Liver (tissue), 9 donors: ENCODE results near the gene XRRA1. TPM values are rescaled to one million over a fixed set of nuclear protein-coding genes. Genes with fewer than 3 reads are reported as not detected.

Experiments
- DNase-seq: peaks from one replicate; pipeline ENCODE4 v3.0.0-alpha.2; 2017; ENCODE audit warnings: low spot score
- H3K27ac ChIP-seq, 2 donors: one replicate each; pipeline ENCODE4 v1.7.0; 2013; ENCODE audit warnings: inconsistent platforms in 2 of 2, low read length in 2 of 2, control low read depth in 1 of 2, low read depth in 1 of 2, mild to moderate bottlenecking in 1 of 2
- H3K27me3 ChIP-seq, 4 donors: one replicate each; pipeline versions ENCODE4 v1.6.1 to v1.7.0; 2013; ENCODE audit warnings: low read length in 3 of 4, inconsistent platforms in 1 of 4, mild to moderate bottlenecking in 1 of 4, moderate library complexity in 1 of 4; ENCODE audit not compliant: control insufficient read depth in 4 of 4, insufficient read depth in 4 of 4
- H3K36me3 ChIP-seq, 4 donors: one replicate each; pipeline versions ENCODE4 v1.6.1 to v1.7.0; 2013; ENCODE audit warnings: low read length in 3 of 4, mild to moderate bottlenecking in 3 of 4, low read depth in 1 of 4, moderate library complexity in 1 of 4; ENCODE audit not compliant: control insufficient read depth in 4 of 4, insufficient read depth in 3 of 4
- H3K4me1 ChIP-seq, 4 donors: one replicate each; pipeline versions ENCODE4 v1.6.1 to v1.7.0; 2013; ENCODE audit warnings: low read length in 3 of 4, mild to moderate bottlenecking in 3 of 4, moderate library complexity in 1 of 4; ENCODE audit not compliant: control insufficient read depth in 4 of 4, insufficient read depth in 4 of 4
- H3K4me3 ChIP-seq, 3 donors: one replicate each; pipeline versions ENCODE4 v1.6.1 to v1.7.0; 2013; ENCODE audit warnings: low read length in 3 of 3, control low read depth in 1 of 3, low read depth in 1 of 3, mild to moderate bottlenecking in 1 of 3
- H3K9ac ChIP-seq, 2 donors: one replicate each; pipeline ENCODE4 v1.7.0; 2013; ENCODE audit warnings: low read length in 2 of 2, mild to moderate bottlenecking in 2 of 2, moderate library complexity in 2 of 2, control low read depth in 1 of 2, low read depth in 1 of 2
- H3K9me3 ChIP-seq, 4 donors: one replicate each; pipeline versions ENCODE4 v1.6.1 to v1.7.0; 2013; ENCODE audit warnings: low read length in 3 of 4; ENCODE audit not compliant: control insufficient read depth in 4 of 4
- ATF3 ChIP-seq: IDR thresholded peaks from 2 replicates; pipeline ENCODE4 v1.6.1; 2016; ENCODE audit warnings: antibody characterized with exemption
- EGR1 ChIP-seq, 2 donors: IDR thresholded peaks; 2 replicates each; pipeline ENCODE4 v1.6.1; 2016 to 2018; ENCODE audit warnings: antibody characterized with exemption in 2 of 2, low read depth in 2 of 2
- FOXA1 ChIP-seq: IDR thresholded peaks from 2 replicates; pipeline ENCODE4 v1.6.1; 2016; ENCODE audit warnings: antibody characterized with exemption
- GABPA ChIP-seq, 2 donors: IDR thresholded peaks in 1 of 2; conservative IDR thresholded peaks in 1 of 2; 2 replicates each; pipeline ENCODE4 v1.6.1; 2016; ENCODE audit warnings: antibody characterized with exemption in 2 of 2, mild to moderate bottlenecking in 1 of 2, moderate library complexity in 1 of 2
- HNF4A ChIP-seq, 2 donors: conservative IDR thresholded peaks; 2 replicates each; pipeline ENCODE4 v1.6.1; 2016; ENCODE audit warnings: antibody characterized with exemption in 2 of 2, mild to moderate bottlenecking in 2 of 2
- HNF4G ChIP-seq: IDR thresholded peaks from 2 replicates; pipeline ENCODE4 v1.6.1; 2016; ENCODE audit warnings: antibody characterized with exemption
- JUND ChIP-seq, 2 donors: IDR thresholded peaks; 2 replicates each; pipeline ENCODE4 v1.6.1; 2016; ENCODE audit warnings: antibody characterized with exemption in 2 of 2
- NR2F2 ChIP-seq: IDR thresholded peaks from 2 replicates; pipeline ENCODE4 v1.6.1; 2016; ENCODE audit warnings: antibody characterized with exemption
- RAD21 ChIP-seq, 2 donors: IDR thresholded peaks; 2 replicates each; pipeline ENCODE4 v1.6.1; 2016; ENCODE audit warnings: antibody characterized with exemption in 2 of 2, mild to moderate bottlenecking in 2 of 2
- RXRA ChIP-seq, 2 donors: IDR thresholded peaks; 2 replicates each; pipeline ENCODE4 v1.6.1; 2017 to 2018; ENCODE audit warnings: antibody characterized with exemption in 2 of 2, mild to moderate bottlenecking in 1 of 2
- TAF1 ChIP-seq: conservative IDR thresholded peaks from 2 replicates; pipeline ENCODE4 v1.6.1; 2016; ENCODE audit warnings: antibody characterized with exemption, mild to moderate bottlenecking
- YY1 ChIP-seq: IDR thresholded peaks from 2 replicates; pipeline ENCODE4 v1.6.1; 2016; ENCODE audit warnings: antibody characterized with exemption, mild to moderate bottlenecking
- WGBS: extraction: QIAGEN DNeasy Blood & Tissue Kit; methylation state at CpG from one replicate; pipeline ENCODE4 v1.1.7; 2013; 5-methylcytosine and 5-hydroxymethylcytosine counted together
- polyA plus RNA-seq, 2 donors: library from polyadenylated mRNA; stranded (reverse) in 1 of 2; unstranded in 1 of 2; fragments of 200-250 nt in 1 of 2; fragments of >200 nt in 1 of 2; fragmentation: Nextera tagmentation in 1 of 2; extraction: Ambion mirVana in 1 of 2; gene quantifications; one replicate each; pipeline versions ENCODE4 v1.2.1 to v1.2.3, GENCODE V29; 2013 to 2015
- total RNA-seq, 2 donors: library from RNA; depleted of rRNA; stranded (reverse); fragments of >200 nt; gene quantifications; one replicate each; pipeline ENCODE4 v1.2.3, GENCODE V29; 2014
- TF ChIP-seq, protein P1 (sequence below): IDR thresholded peaks from 2 replicates; pipeline ENCODE4 v1.6.1; 2016; ENCODE audit warnings: antibody characterized with exemption, mild to moderate bottlenecking
- TF ChIP-seq, protein P2 (sequence below): IDR thresholded peaks from 2 replicates; pipeline ENCODE4 v1.6.1; 2016; ENCODE audit warnings: antibody characterized with exemption
- donor health status: healthy.
- donor health status: healthy.
- donor health status: healthy.
- donor health status: healthy.
- donor health status: healthy.

Gene XRRA1
- total and polyA plus RNA-seq, 4 donors, result 3.8 to 11.6 (median 5.6) TPM

- TF ChIP-seq, protein P1, sequence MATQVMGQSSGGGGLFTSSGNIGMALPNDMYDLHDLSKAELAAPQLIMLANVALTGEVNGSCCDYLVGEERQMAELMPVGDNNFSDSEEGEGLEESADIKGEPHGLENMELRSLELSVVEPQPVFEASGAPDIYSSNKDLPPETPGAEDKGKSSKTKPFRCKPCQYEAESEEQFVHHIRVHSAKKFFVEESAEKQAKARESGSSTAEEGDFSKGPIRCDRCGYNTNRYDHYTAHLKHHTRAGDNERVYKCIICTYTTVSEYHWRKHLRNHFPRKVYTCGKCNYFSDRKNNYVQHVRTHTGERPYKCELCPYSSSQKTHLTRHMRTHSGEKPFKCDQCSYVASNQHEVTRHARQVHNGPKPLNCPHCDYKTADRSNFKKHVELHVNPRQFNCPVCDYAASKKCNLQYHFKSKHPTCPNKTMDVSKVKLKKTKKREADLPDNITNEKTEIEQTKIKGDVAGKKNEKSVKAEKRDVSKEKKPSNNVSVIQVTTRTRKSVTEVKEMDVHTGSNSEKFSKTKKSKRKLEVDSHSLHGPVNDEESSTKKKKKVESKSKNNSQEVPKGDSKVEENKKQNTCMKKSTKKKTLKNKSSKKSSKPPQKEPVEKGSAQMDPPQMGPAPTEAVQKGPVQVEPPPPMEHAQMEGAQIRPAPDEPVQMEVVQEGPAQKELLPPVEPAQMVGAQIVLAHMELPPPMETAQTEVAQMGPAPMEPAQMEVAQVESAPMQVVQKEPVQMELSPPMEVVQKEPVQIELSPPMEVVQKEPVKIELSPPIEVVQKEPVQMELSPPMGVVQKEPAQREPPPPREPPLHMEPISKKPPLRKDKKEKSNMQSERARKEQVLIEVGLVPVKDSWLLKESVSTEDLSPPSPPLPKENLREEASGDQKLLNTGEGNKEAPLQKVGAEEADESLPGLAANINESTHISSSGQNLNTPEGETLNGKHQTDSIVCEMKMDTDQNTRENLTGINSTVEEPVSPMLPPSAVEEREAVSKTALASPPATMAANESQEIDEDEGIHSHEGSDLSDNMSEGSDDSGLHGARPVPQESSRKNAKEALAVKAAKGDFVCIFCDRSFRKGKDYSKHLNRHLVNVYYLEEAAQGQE, result no peak
- TF ChIP-seq YY1, result no peak
- no peak for TF ChIP-seq NR2F2
- no peak for TF ChIP-seq RAD21 (IDR thresholded peaks at IDR 0.05)
- no peak for TF ChIP-seq HNF4A (conservative IDR thresholded peaks at IDR 0.05)
- TF ChIP-seq JUND (IDR thresholded peaks at IDR 0.05), result no peak
- no peak for TF ChIP-seq HNF4G
Measured at GRCh38 chr11:74839971-74840370, 108.9 kb downstream of the XRRA1 start (continued).

GRCh38 chr11:74839446-74839845 is 109.4 kb downstream of the XRRA1 start:
- no peaks in the 10 kb centered on the region for H3K27me3 ChIP-seq
- no peak for DNase-seq
- H3K4me3 ChIP-seq, result no peak overlapping the region
- no peak overlapping the region for H3K9ac ChIP-seq
- no peaks in the 10 kb centered on the region for H3K9me3 ChIP-seq
- peaks cover 0 to 8% (median 1%) of the 10 kb centered on the region in 4 donors for H3K4me1 ChIP-seq
- TF ChIP-seq RAD21 (IDR thresholded peaks at IDR 0.05), result no peak
- TF ChIP-seq EGR1 (IDR thresholded peaks at IDR 0.05; ENCODE audit: low read depth in 2 of 2), result no peak
- TF ChIP-seq, protein P2, sequence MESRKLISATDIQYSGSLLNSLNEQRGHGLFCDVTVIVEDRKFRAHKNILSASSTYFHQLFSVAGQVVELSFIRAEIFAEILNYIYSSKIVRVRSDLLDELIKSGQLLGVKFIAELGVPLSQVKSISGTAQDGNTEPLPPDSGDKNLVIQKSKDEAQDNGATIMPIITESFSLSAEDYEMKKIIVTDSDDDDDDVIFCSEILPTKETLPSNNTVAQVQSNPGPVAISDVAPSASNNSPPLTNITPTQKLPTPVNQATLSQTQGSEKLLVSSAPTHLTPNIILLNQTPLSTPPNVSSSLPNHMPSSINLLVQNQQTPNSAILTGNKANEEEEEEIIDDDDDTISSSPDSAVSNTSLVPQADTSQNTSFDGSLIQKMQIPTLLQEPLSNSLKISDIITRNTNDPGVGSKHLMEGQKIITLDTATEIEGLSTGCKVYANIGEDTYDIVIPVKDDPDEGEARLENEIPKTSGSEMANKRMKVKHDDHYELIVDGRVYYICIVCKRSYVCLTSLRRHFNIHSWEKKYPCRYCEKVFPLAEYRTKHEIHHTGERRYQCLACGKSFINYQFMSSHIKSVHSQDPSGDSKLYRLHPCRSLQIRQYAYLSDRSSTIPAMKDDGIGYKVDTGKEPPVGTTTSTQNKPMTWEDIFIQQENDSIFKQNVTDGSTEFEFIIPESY, result no peak
- TF ChIP-seq TAF1, result no peak
- TF ChIP-seq, protein P1, result no peak
- no peak for TF ChIP-seq HNF4A (conservative IDR thresholded peaks at IDR 0.05)
- no peak for TF ChIP-seq FOXA1
- TF ChIP-seq GABPA (IDR thresholded peaks at IDR 0.05 in 1 of 2, conservative IDR thresholded peaks at IDR 0.05 in 1 of 2), result no peak
- no peak for TF ChIP-seq HNF4G
- TF ChIP-seq YY1, result no peak
- TF ChIP-seq ATF3, result no peak
- no peak for TF ChIP-seq NR2F2
- no peak for TF ChIP-seq RXRA (IDR thresholded peaks at IDR 0.05)
- WGBS, result 83% methylated on average over 1 of the region's 1 CpG
- H3K36me3 ChIP-seq, result peaks cover 5 to 55% (median 34%) of the 10 kb centered on the region in 4 donors
- no peak overlapping the region for H3K27ac ChIP-seq
